Fibroblast of skin of right quadriceps (primary cell): ENCODE measurements around the gene CDK17.
"Not testable (repeated sequence)": the region's sequence is repeated elsewhere in the genome, so short reads cannot be mapped to it uniquely, and the experiment has no call there.

Experiments
- DNase-seq: peaks from one replicate; pipeline ENCODE4 v3.0.0-alpha.2; 2013

The CDK17 gene

DNA sequence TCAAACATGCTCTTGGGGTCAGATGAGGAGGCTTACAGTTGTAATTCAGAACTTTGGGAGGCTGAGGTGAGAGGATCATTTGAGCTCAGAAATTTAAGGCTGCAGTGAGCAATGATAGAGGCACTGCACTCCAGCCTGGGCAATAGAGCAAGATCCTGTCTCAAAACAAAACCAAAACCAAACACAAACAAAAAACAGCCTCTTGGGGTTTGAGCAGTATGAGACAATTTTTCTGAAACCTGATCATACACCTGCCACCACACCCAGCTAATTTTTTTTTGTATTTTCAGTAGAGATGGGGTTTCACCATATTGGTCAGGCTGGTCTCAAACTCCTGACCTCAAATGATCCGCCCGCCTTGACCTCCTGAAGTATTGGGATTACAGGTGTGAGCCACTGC is 17.4 kb upstream of the CDK17 start:
- not testable (repeated sequence) for DNase-seq

- DNase-seq = peak; percentile 96
These were observed 16.0 kb upstream of the CDK17 start for GRCh38 chr12:96416033-96416799.

GRCh38 chr12:96414637-96415036 is 14.4 kb upstream of the CDK17 start:
- DNase-seq = no peak

GRCh38 chr12:96412431-96412830 is 12.2 kb upstream of the CDK17 start:
- DNase-seq = no peak

DNA sequence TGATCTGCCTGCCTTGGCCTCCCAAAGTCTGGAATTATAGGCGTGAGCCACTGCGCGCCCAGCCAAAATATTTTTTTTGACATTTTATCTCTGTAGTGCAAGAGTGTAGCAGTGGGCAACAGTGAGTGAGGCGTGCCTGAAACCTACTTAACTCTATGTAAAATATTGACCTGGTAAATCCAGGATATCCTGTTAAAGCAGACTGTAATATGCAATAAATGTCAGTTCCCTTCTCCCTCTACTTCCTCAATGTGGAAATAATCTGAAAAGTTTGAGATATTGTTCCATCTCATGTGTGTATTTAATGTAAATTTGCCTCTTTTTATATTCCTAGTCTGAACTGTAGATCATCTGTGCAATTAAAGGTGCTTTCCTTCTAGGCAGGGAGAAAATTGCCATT is 9.5 kb upstream of the CDK17 start:
- DNase-seq = no peak

DNA sequence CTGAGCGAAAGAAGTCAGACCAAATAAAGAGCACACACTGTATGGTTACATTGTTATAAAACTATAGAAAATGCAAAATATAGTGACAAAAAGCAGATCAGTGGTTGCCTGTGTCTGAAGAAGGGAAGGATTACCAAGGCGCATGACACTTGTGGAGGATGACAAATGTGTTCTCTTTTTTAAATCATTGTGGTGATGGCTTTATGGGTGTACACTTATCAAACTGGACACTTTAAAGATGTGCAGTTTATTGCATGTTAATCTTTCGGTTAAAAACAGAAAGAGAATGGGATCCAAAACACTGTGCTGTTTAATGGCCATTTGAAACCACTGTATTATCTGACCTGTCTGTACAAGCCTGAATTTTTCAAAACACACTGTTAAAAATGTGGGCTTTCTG is 8.8 kb upstream of the CDK17 start:
- no peak for DNase-seq

DNA sequence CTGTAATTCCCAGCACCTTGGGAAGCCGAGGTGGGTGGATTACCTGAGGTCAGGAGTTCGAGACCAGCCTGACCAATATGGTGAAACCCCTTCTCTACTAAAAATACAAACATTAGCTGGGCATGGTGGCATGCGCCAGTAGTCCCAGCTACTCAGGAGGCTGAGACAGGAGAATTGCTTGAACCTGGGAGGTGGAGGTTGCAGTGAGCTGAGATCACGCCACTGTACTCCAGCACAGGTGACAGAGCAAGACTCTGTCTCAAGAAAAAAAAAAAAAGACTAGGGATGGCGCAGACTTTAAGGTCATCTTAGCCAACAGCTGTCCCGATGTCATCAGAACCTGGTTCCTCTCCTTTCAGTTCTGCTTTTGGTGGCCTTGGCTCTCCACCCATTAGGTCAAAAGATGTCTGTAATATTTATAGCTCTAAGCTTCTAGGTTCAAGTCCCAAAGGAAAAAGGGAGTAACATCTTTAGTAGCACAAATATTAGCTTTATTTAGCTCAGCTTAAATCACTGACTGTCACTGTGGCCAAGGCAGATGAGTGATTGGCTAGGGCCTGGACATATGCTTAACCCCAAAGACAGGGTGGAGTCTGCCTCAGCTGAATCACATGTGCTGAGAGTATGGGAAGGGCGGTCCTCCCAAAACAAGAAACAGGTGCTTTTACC is 7.3 kb upstream of the CDK17 start:
- not testable (repeated sequence) for DNase-seq

DNA sequence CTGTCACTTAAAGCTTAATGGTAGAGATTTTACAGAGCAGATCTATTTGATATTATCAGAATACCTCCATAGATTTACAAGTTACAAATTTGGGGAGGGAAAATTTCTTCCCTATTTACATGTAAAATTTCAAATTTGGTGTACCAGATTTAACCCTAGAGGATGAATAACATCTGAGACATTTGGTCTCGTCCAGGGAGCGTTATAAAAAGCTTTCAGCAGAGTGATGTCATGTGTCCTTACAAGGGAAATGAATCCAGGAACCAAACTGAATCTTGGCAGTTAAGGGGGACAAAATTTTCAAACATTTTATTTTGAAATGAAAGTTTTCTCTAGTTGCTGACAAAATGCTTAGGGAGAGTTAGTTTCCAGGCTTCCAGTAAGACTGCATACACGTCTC is 4.5 kb upstream of the CDK17 start:
- peak; percentile 29 for DNase-seq

DNA sequence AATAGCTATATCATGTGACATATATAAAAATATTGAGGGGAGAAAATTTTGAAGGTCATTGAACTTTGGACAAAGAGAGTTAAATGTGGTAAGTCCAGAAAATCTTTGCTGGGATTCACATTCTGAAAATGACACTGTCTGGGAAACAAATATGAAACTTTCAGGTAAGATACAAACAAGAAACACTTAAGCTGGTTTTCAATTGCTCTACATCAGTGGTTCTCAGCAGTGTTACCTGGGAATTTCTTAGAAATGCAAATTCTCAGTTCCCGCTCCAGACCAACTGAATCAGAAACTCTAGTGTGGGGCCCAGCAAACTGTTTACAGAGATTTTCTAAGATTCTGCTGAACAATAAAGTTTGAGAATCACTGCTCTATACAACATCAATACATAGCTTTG is 3.6 kb upstream of the CDK17 start:
- DNase-seq = no peak

DNA sequence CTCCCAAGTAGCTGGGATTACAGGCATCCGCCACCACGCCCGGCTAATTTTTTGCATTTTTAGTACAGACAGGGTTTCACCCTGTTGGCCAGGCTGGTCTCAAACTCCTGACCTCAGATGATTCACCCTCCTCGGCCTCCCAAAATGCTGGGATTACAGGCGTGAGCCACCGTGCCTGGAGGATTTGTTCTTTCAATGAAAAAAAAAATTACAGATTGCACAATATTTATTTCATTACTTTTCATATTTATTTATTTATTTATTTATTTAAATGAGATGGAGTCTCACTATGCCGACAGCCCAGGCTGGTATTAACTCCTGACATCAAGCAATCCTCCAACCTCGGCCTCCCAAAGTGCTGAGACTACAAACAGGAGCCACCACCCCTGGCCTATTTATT is 2.3 kb upstream of the CDK17 start:
- not testable (repeated sequence) for DNase-seq

GRCh38 chr12:96402061-96402460 is 1.8 kb upstream of the CDK17 start:
- DNase-seq = no peak

DNA sequence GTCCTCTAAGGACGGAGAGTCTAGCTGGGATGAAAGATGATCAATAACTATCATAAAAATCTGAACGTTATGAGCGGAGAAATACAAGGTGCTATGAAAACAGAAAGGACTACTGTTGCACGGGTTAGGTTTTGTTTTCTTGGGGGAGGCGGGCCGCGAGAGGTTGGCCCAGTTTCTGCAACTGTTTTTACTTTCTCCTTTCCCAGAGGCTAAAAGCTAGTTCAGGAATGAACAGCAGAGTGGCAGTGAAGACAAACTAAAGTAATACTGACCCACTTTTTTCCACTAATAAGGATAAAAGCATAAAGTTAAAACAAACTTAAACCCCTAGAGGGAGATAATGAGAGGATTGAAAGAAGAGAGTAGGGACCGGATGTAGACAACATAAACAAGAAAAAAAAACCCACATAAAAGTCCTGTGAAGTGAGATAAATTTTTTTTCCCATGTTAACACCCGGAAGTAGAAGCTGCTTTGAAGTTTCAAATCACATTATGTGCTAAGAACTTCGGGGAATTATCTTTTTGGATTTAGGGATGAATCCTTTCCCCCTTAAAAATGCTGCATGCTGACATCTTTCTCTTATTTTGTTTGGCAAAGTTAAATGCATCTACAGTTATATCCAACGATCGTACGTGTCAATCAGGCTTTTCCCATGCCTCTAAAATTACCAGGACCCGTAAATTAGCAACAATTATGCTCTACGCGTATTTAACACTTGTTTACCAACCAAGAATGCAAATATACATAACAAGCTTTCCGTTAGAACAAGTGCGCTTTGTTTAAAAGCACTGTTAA is 1.0 kb upstream of the CDK17 start:
- peak; percentile 78 for DNase-seq

GRCh38 chr12:96400631-96401075 is 414 bp upstream of the CDK17 start:
- DNase-seq = no peak

DNA sequence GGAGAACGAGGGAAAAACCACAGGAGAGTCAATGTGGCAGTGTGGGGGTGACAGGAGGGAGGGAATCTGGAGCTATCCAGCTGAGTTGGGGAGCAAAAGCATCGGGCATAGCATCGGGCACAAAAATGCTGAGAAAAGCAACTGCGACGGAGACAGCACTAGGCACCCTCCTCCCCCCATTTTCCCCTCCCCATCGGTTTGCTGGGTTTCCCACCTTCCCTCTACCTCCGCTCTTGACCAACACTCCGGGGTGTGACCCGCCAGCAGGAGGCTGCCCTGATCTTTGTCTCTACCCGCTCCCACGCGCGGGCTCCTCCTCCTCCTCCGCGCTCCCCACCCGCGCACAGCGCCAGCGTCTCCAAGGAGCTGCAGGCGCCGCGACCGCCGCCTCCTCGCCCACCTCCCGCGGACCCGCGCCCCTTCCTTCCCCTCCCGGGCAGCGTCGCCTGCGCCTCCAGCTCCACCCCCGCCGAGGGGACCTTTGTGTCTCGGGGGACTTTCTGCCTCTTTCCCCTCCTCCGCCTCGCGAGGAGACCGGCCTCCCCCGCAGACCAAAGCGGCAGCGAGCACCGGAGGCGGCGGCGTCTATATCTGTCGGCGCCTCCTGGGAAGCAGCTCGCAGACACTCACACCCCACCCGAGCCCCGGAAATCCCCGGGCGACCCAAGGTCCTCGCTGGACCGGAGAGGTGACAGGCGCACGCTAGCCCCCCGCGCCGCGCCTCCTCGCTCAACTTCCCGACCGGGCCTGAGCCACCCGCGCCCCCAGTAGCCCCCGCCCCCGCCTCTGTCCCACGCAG is 920 bp downstream of the CDK17 start:
- peak; percentile 45 for DNase-seq

DNA sequence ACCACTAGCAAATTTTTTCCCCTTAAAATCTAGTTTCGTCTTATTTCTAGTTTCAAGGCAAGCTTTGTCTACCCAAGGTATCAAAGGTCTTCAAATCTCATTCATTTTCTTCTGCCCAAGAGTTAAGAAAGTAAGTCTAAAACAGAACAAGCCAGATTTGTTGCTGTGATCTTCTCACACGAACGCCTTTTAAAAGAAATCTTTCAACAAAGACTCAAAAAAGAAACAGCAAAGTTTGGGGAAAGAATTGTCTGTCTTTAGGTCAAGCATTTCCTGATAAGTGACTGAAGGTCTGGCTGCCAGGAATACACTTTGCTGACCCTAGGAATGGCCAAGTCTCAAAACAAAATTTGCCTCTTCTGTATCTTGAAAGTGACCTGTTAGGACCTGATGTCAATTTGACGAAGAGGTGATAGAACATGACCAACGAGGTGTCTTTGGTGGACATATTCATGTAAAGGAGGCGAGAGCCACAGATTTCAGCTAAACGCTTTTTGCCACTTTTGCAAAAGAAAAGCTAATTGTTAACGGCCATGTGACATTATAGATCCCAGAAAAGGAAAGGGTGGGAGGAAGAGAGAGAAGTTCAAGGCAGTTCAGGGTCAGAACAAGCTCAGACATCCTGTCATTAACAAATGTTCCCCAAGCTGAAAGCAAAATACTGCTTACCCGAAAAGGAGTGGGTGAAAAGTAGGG is 1.7 kb downstream of the CDK17 start:
- no peak for DNase-seq

GRCh38 chr12:96397756-96398423 is 2.3 kb downstream of the CDK17 start:
- DNase-seq = peak; percentile 49

- no peak for DNase-seq
These were observed 3.3 kb downstream of the CDK17 start for GRCh38 chr12:96396914-96397313.

DNA sequence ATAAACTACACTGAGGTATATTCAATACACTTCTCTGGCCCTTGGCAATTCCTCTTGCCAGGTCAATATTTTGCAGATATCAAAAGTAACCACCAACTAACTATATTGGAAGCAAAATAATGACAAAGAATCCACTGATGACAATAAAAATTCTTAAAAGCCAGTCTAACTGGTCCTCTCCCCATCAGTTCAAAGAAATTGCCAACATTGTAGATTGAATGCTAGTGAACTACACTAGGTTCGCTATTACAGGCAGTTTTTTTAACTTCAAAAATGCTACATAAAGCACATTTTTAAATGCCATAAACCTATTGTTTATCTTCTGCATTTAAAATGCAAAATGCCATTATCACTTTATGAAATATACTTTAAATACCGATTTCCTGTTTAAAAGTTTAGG is 4.0 kb downstream of the CDK17 start:
- no peak for DNase-seq

DNA sequence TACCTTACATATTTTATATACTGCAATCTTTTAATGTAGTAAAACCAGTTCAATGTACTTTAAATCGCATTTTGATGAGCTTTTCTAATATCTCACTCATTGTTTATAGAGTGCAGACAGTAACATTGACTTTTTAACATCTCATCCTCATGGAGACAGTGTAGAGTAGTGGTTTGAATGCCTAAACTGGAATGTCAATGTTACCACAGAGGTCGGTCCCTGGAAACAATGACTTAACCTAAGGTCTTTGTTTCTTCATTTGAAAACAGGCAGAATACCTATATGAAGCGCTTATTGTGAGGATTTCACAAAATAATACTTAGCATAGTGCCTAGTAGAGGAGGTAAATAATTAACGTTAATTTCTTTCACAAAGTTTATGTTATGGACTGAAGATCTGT is 5.0 kb downstream of the CDK17 start:
- no peak for DNase-seq

- DNase-seq = not testable (repeated sequence)
These were observed 7.0 kb downstream of the CDK17 start for GRCh38 chr12:96393229-96393628.

- DNase-seq = no peak
These were observed 7.8 kb downstream of the CDK17 start for GRCh38 chr12:96392397-96392796.

GRCh38 chr12:96387981-96388380 is 12.3 kb downstream of the CDK17 start:
- no peak for DNase-seq
